GM12801 (cell line): ENCODE results near the gene TRNP1.

ENCODE experiments used
- CTCF ChIP-seq: IDR thresholded peaks from one replicate; pipeline ENCODE4 v1.5.1; 2011; ENCODE audit warnings: control low read depth; ENCODE audit not compliant: insufficient read length; ENCODE audit errors: extremely low read depth

TRNP1 gene

DNA sequence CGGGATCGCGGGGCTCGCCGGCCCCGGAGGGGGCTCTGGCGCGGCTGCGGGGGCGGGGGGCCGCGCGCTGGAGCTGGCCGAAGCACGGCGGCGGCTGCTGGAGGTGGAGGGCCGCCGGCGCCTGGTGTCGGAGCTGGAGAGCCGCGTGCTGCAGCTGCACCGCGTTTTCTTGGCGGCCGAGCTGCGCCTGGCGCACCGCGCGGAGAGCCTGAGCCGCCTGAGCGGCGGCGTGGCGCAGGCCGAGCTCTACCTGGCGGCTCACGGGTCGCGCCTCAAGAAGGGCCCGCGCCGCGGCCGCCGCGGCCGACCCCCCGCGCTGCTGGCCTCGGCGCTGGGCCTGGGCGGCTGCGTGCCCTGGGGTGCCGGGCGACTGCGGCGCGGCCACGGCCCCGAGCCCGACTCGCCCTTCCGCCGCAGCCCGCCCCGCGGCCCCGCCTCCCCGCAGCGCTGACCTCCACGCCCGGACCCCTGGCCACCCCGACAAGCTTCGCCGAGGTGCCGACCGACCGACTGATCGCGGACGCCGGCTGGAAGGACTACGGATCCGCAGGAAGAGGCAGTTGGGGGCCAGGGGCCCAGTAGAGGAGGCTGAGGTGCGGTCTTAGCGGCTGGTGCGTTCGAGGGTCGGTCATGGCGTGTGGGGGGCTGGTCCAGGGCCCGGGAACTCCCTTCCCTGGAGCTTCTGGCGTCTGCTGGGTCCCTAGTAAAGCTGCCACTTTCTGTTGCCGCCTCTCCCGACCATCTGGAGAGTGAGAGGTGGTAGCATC lies 711 bp downstream of the TRNP1 start:
- TF ChIP-seq CTCF: no peak

GRCh38 chr1:26994787-26995517 lies 1.5 kb downstream of the TRNP1 start:
- TF ChIP-seq CTCF: no peak

- TF ChIP-seq CTCF: no peak
Observed at GRCh38 chr1:26996024-26996423, 2.5 kb downstream of the TRNP1 start.

DNA sequence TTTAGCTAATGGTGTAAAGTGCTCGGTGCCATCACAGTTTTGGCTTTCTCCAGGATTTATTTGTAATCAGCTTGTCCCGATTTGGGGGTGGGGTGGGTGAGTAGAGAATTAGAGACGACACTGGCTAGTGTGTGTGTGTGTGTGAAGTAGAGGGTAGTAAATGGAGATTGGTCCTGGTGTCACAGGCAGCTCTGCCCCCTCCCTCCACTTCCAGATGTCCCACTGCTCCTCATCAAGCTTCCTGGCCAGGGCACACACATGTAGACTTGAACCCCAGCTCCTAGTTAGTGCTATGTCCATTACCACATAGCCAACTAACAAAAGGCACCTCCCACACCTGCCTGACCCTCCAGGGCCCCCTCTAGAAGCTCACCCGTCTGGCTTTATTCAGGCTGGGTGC lies 3.2 kb downstream of the TRNP1 start:
- no peak for TF ChIP-seq CTCF

DNA sequence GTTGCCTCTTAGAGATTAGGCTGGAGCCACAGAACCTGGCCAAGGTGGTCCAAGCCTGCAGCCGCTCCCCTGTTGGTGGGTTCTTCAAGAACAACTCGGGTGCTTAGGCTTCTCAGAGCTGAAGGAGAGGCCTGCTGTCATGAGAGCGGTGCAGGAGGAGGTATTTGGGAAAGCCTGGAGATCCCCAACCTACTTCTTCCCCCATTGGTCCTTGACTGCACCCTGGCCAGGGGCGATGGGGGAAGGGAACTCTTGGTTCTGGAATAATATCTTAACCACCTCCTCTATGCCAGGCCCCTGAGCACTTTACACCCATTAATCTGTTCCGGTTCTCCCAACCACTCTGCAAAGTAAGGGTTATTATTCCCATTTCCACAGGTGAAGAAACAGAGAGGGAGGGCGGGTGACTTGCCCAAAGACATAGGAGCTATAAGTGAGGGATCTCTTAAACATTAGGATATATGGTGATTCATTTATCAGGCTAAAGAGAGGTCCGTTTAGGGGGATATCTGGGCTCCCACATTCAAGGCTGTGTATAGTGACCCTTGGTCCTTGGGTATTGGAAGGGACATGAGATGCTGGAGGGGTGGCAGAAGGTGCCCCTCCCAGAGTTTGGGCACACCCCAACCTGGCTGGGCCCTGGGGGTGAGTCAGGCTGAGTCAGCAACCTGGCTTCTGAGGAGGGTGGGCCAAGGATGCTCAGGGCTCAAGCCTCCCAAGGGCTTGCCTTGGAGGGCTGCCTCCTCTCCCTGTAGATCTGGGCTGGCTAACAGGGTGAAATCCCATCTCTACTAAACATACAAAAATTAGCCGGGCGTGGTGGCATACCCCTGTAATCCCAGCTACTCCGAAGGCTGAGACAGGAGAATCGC lies 5.2 kb downstream of the TRNP1 start:
- no peak for TF ChIP-seq CTCF

DNA sequence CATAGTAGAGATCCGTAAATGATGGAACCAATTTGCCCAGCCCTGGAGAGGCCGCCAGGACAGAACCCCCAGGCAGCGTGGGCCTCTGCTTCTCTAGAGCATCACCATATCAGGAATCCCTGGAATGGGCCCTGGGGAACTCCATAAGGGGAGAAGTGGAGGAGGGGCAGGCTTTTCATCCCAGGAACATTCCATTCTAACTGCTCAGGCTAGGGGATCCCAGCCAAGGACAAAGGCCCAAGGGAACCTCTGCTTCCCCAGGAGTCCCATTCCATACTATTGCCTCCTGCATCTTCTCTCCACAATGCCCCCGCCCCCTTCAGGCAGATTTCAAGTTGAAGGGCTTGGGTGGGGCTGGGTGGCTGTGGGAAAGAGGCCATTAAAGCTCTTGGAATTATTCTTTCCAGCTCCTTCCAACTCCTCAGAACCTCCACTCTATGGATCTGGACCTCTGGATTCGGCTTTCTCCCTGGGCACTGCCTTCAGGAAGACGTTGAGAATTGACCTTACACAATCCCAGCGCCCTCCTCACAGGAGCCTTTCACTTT lies 6.0 kb downstream of the TRNP1 start:
- TF ChIP-seq CTCF: no peak

DNA sequence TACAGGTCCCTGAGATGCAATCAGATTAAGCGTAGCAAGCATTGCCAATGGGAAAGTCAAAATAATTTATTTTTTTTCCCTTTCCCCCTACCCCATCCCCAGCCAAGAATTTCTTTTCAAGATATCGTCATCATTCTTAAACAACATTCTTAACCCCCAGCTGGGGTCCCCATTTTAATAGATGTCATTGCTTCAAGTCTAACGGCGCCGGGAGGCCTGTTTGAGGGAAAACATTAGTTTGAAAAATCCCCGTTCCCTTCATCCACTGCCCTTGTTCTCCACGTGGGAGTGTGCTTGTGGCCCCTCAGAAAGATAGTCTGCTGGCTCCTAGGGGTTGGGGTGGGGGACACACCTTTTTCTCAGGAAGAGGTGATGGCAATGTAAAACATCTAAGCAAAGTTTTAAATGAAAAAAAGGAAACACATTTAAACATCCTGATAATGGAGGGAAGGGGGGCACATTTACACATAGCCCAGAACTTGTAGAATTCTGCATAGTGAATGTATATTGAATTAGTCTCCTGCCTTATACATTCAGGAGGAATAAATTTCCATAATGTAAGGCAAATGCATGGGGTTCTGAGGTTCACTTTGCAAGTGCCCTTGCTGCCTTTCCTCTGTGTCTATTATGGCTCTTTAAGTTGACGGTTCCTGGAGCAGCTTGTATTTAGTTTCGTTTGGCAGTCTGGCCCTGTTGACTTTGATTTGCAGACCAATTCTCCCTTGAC lies 6.8 kb downstream of the TRNP1 start:
- no peak for TF ChIP-seq CTCF
